Neutrophil (primary cell): ENCODE results near the gene CDKAL1.

Source experiments
- H3K27ac ChIP-seq: fragments of 200-600 bp; sonication (generic); 2 replicates; pipeline ENCODE4 v1.5.1; 2016; ENCODE audit warnings: mild to moderate bottlenecking, moderate library complexity
- H3K27me3 ChIP-seq: fragments of 200-600 bp; sonication (generic); 2 replicates; pipeline ENCODE4 v1.6.0; 2016; ENCODE audit warnings: mild to moderate bottlenecking
- H3K36me3 ChIP-seq: fragments of 200-600 bp; sonication (generic); 2 replicates; pipeline ENCODE4 v1.5.1; 2017
- H3K4me1 ChIP-seq, 2 experiments: fragments of 200-600 bp in 1 of 2; sonication (generic) in 1 of 2; 1 replicate in 1 of 2; 2 replicates in 1 of 2; pipeline versions ENCODE4 v1.5.1 to v1.6.1; 2013 to 2016; ENCODE audit warnings: low read depth in 1 of 2, low read length in 1 of 2, mild to moderate bottlenecking in 1 of 2, moderate library complexity in 1 of 2; ENCODE audit not compliant: control insufficient read depth in 1 of 2, insufficient read depth in 1 of 2
- H3K4me3 ChIP-seq, 2 experiments: fragments of 200-600 bp in 1 of 2; sonication (generic) in 1 of 2; 1 replicate in 1 of 2; 2 replicates in 1 of 2; pipeline ENCODE4 v1.5.1; 2013 to 2016; ENCODE audit warnings: low read depth in 1 of 2, low read length in 1 of 2, mild to moderate bottlenecking in 1 of 2, moderate library complexity in 1 of 2
- H3K9me3 ChIP-seq: fragments of 200-600 bp; sonication (generic); 2 replicates; pipeline ENCODE4 v1.5.1; 2016
- CTCF ChIP-seq: fragments of 200-600 bp; sonication (generic); IDR thresholded peaks from 2 replicates; pipeline ENCODE4 v1.5.1; 2016; ENCODE audit warnings: antibody characterized with exemption

CDKAL1 gene

GRCh38 chr6:21228411-21228810 lies 694.2 kb downstream of the CDKAL1 start:
- no peaks in the 10 kb centered on the region for H3K27me3 ChIP-seq
- no peaks in the 10 kb centered on the region for H3K4me1 ChIP-seq
- H3K4me3 ChIP-seq, result no peak overlapping the region
- no peaks in the 10 kb centered on the region for H3K9me3 ChIP-seq
- no peaks in the 10 kb centered on the region for H3K36me3 ChIP-seq
- no peak overlapping the region for H3K27ac ChIP-seq
- no peak for TF ChIP-seq CTCF

DNA sequence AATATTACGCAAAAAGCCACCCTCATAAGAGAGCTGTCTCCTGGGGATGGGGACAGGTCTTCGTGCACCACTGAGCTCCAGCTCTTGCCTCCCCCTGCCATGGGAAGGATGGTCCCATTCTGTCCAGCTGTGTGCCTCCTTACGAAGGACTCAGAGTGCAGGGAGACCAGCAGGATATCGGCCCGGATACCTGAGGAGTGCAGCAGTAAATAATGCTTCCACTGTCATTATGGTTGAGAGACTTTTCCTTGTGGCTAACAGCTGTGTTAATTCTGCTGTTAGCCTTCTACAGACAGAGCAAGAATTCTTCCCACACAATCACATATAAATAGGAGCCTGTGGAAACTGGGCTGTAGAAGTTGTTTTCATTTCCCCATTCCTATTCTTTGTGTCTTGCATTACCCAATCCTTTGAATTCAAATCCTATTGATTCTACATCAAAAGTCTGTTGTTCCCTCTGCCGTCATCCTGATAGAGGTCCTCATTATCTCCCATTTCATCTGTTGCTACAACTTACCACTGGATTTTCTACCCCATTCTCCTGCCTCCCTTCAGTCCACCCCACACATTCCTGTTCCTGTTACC lies 694.7 kb downstream of the CDKAL1 start:
- H3K27ac ChIP-seq, result no peak overlapping the region
- no peak for TF ChIP-seq CTCF

GRCh38 chr6:21230536-21230935 lies 696.3 kb downstream of the CDKAL1 start:
- no peak for TF ChIP-seq CTCF
- no peaks in the 10 kb centered on the region for H3K27me3 ChIP-seq
- no peak overlapping the region for H3K27ac ChIP-seq
- no peaks in the 10 kb centered on the region for H3K36me3 ChIP-seq
- no peak overlapping the region for H3K4me3 ChIP-seq
- no peaks in the 10 kb centered on the region for H3K9me3 ChIP-seq
- no peaks in the 10 kb centered on the region for H3K4me1 ChIP-seq

More for the DNA sequence above, 694.7 kb downstream of the CDKAL1 start:
- H3K4me3 ChIP-seq, result no peak overlapping the region
- no peaks in the 10 kb centered on the region for H3K9me3 ChIP-seq
- H3K27me3 ChIP-seq, result no peaks in the 10 kb centered on the region
- H3K4me1 ChIP-seq, result no peaks in the 10 kb centered on the region
- H3K36me3 ChIP-seq, result no peaks in the 10 kb centered on the region

- Histone ChIP-seq H3K36me3 (no peaks in the 10 kb centered on the region), H3K27ac (no peak overlapping the region), H3K9me3 (no peaks in the 10 kb centered on the region), H3K4me1 (no peaks in the 10 kb centered on the region), H3K27me3 (no peaks in the 10 kb centered on the region), H3K4me3 (no peak overlapping the region)
- no peak for TF ChIP-seq CTCF
Measured at GRCh38 chr6:21235162-21235561, 700.9 kb downstream of the CDKAL1 start.

DNA sequence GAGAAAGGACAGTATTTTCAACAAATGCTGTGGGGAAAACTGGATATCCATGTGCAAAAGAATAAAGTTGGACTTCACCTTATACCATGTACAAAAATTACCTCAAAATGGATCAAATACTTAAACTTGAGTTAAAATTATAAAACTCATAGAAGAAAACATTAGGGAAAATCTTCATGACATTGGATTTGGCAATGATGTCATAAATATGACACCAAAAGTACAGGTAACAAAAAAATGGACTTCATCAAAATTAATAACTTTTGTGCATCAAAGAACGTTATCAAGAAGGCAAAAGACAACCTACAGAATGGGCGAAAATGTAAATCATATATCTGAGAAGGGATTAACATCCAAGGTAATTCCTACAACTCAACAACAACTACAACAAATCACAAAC lies 704.0 kb downstream of the CDKAL1 start:
- Histone ChIP-seq H3K4me3 (no peak overlapping the region), H3K4me1 (no peaks in the 10 kb centered on the region), H3K36me3 (no peaks in the 10 kb centered on the region), H3K27ac (no peak overlapping the region), H3K27me3 (no peaks in the 10 kb centered on the region), H3K9me3 (no peaks in the 10 kb centered on the region)
- no peak for TF ChIP-seq CTCF

- no peak for TF ChIP-seq CTCF
- no peaks in the 10 kb centered on the region for H3K4me1 ChIP-seq
- H3K4me3 ChIP-seq, result no peak overlapping the region
- H3K27me3 ChIP-seq, result no peaks in the 10 kb centered on the region
- no peaks in the 10 kb centered on the region for H3K9me3 ChIP-seq
- H3K36me3 ChIP-seq, result no peaks in the 10 kb centered on the region
- H3K27ac ChIP-seq, result no peak overlapping the region
Measured at GRCh38 chr6:21240709-21241108, 706.5 kb downstream of the CDKAL1 start.
